Keratinocyte (primary cell): Measurements from ENCODE around the gene SLC51A. TPM values are rescaled to one million over a fixed set of nuclear protein-coding genes. Genes with fewer than 3 reads are reported as not detected.
A peak's percentile ranks its signal among the peaks of the same experiment; 100 is the strongest.

Source experiments
- DNase-seq: peaks from one replicate; pipeline ENCODE4 v3.0.0-alpha.2; 2011; ENCODE audit warnings: low read depth, missing footprints, low spot score
- FAIRE-seq: peaks from 2 replicates; lab custom pipeline; 2011; peaks lifted over from hg19 to GRCh38; lab: Jason Lieb, UNC
- H2AFZ ChIP-seq: 2 replicates; pipeline ENCODE4 v1.6.0; 2012; ENCODE audit warnings: low read length, control low read depth, inconsistent platforms; ENCODE audit not compliant: control insufficient read depth
- H3K27ac ChIP-seq: 2 replicates; pipeline ENCODE4 v1.5.1; 2011; ENCODE audit warnings: low read length; ENCODE audit not compliant: control insufficient read depth, insufficient read depth
- H3K27me3 ChIP-seq: 3 replicates; pipeline ENCODE4 v1.6.0; 2011; ENCODE audit warnings: low read length; ENCODE audit not compliant: control insufficient read depth, insufficient read depth; ENCODE audit errors: extremely low read depth
- H3K36me3 ChIP-seq, 2 experiments: 2 replicates in 1 of 2; 3 replicates in 1 of 2; pipeline ENCODE4 v1.5.1; 2011; ENCODE audit warnings: low read length in 2 of 2, mild to moderate bottlenecking in 1 of 2; ENCODE audit not compliant: control insufficient read depth in 2 of 2, insufficient read depth in 2 of 2; ENCODE audit errors: extremely low read depth in 1 of 2
- H3K4me1 ChIP-seq: 3 replicates; pipeline ENCODE4 v1.5.1; 2011; ENCODE audit warnings: low read length; ENCODE audit not compliant: control insufficient read depth, insufficient read depth; ENCODE audit errors: extremely low read depth
- H3K4me2 ChIP-seq: 3 replicates; pipeline ENCODE4 v1.6.0; 2011; ENCODE audit warnings: low read depth, low read length; ENCODE audit not compliant: control insufficient read depth, insufficient read depth; ENCODE audit errors: extremely low read depth
- H3K4me3 ChIP-seq, 3 experiments: fragments of 200-600 bp in 1 of 3; sonication (generic) in 1 of 3; 2 replicates in 2 of 3; 3 replicates in 1 of 3; pipeline ENCODE4 v1.5.1; 2011 to 2016; ENCODE audit warnings: low read length in 3 of 3, mild to moderate bottlenecking in 3 of 3, control low read depth in 2 of 3, inconsistent platforms in 1 of 3, low read depth in 1 of 3, mixed read lengths in 1 of 3, mixed run types in 1 of 3, moderate library complexity in 1 of 3; ENCODE audit not compliant: control insufficient read depth in 2 of 3, insufficient read depth in 2 of 3; ENCODE audit errors: extremely low read depth in 1 of 3
- H3K79me2 ChIP-seq: 2 replicates; pipeline ENCODE4 v1.6.0; 2012; ENCODE audit warnings: low read length; ENCODE audit not compliant: control insufficient read depth, insufficient read depth
- H3K9ac ChIP-seq: 3 replicates; pipeline ENCODE4 v1.6.0; 2011; ENCODE audit warnings: low read length; ENCODE audit not compliant: control insufficient read depth, insufficient read depth; ENCODE audit errors: extremely low read depth
- H3K9me1 ChIP-seq: 3 replicates; pipeline ENCODE4 v1.6.0; 2011; ENCODE audit warnings: low read length; ENCODE audit not compliant: control insufficient read depth, insufficient read depth; ENCODE audit errors: extremely low read depth
- H3K9me3 ChIP-seq: 2 replicates; pipeline ENCODE4 v1.5.1; 2012; ENCODE audit warnings: low read depth, low read length; ENCODE audit not compliant: control insufficient read depth
- H4K20me1 ChIP-seq: 3 replicates; pipeline ENCODE4 v1.6.0; 2011; ENCODE audit warnings: low read length; ENCODE audit not compliant: control insufficient read depth, insufficient read depth; ENCODE audit errors: extremely low read depth
- EZH2 ChIP-seq: IDR thresholded peaks from one replicate; pipeline ENCODE4 v1.6.1; 2012; ENCODE audit warnings: inconsistent platforms, mild to moderate bottlenecking, low read length, moderate library complexity
- dilution Hi-C: fragments of 300-500 bp; cut with MboI; formaldehyde crosslinking; loops from one replicate; pipeline ENCODE4 v1.7.0; 2020; ENCODE audit warnings: low sequenced_read_pairs; ENCODE audit not compliant: extremely low pct_ligation_motif_present
- polyA plus RNA-seq, 5 experiments: library from polyadenylated mRNA; depleted of rRNA in 3 of 5; stranded (reverse) in 3 of 5; stranded (forward) in 1 of 5; unstranded in 1 of 5; fragments of >200 nt; gene quantifications; 1 replicate in 1 of 5; 2 replicates in 3 of 5; 3 replicates in 1 of 5; pipeline versions ENCODE4 v1.2.1 to v1.2.3, GENCODE V29; 2011 to 2012; ENCODE audit warnings: missing spikeins in 2 of 5, low read depth in 1 of 5, low replicate concordance in 1 of 5
- TF ChIP-seq, protein P1 (sequence below), 3 experiments: IDR thresholded peaks in 1 of 3; conservative IDR thresholded peaks in 1 of 3; optimal IDR thresholded peaks in 1 of 3; 2 replicates in 2 of 3; 3 replicates in 1 of 3; pipeline versions ENCODE3 to v1.5.1; 2011; ENCODE audit warnings: low read length in 3 of 3, mild to moderate bottlenecking in 3 of 3, moderate library complexity in 2 of 3, control low read depth in 1 of 3, inconsistent platforms in 1 of 3; ENCODE audit not compliant: insufficient read depth in 2 of 3; ENCODE audit errors: extremely low read depth in 1 of 3

The SLC51A gene
- polyA plus RNA-seq, 1 donor (not counting 4 experiments of a cell fraction or from before 2014, with no cell fraction given) = not detected

DNA sequence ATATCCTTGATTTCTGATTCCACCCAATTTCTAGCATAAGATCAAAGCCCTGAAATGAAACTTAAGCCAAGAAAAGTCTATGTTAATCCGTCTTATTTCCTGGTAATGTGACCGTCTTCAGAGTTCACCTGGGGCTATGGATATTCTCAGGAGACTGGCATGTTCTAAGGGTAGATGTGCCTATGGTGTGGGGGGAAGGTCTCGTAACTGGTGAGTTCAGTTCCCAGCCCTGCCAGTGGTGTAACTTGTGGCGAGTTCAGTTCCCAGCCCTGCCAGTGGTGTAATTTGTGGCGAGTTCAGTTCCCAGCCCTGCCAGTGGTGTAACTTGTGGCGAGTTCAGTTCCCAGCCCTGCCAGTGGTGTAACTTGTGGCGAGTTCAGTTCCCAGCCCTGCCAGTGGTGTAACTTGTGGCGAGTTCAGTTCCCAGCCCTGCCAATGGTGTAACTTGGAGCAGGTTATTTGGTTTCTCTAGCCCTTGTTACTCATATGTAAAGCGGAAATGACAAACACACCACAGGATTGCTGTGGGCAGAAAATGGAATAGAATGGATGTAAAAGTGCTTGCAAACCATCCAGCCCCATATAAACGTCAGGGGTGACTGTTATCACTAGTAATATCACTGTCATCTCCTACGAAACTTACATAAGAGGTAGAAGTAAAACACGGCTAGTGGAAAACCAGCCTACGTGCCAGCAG is 30.4 kb downstream of the SLC51A start:
- Histone ChIP-seq H3K79me2 (peaks cover 13% of the 10 kb centered on the region), H3K9ac (no peak overlapping the region), H3K36me3 (peaks cover 24 to 28% of the 10 kb centered on the region in 2 experiments), H3K4me2 (no peak overlapping the region), H3K4me1 (no peaks in the 10 kb centered on the region), H3K27ac (no peak overlapping the region), H2AFZ (no peak overlapping the region), H3K4me3 (no peak overlapping the region), H3K9me3 (no peaks in the 10 kb centered on the region), H4K20me1 (no peaks in the 10 kb centered on the region), H3K9me1 (no peaks in the 10 kb centered on the region), H3K27me3 (no peaks in the 10 kb centered on the region)
- TF ChIP-seq EZH2 = no peak
- TF ChIP-seq, protein P1, sequence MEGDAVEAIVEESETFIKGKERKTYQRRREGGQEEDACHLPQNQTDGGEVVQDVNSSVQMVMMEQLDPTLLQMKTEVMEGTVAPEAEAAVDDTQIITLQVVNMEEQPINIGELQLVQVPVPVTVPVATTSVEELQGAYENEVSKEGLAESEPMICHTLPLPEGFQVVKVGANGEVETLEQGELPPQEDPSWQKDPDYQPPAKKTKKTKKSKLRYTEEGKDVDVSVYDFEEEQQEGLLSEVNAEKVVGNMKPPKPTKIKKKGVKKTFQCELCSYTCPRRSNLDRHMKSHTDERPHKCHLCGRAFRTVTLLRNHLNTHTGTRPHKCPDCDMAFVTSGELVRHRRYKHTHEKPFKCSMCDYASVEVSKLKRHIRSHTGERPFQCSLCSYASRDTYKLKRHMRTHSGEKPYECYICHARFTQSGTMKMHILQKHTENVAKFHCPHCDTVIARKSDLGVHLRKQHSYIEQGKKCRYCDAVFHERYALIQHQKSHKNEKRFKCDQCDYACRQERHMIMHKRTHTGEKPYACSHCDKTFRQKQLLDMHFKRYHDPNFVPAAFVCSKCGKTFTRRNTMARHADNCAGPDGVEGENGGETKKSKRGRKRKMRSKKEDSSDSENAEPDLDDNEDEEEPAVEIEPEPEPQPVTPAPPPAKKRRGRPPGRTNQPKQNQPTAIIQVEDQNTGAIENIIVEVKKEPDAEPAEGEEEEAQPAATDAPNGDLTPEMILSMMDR (optimal IDR thresholded peaks at IDR 0.05 in 1 of 3, IDR thresholded peaks at IDR 0.05 in 1 of 3, conservative IDR thresholded peaks at IDR 0.05 in 1 of 3; ENCODE audit: extremely low read depth in 1 of 3, insufficient read depth in 2 of 3, low read length in 3 of 3) = no peak
- FAIRE-seq (no peak), DNase-seq (peak; percentile 83)
- dilution Hi-C loops = no loop called here

DNA sequence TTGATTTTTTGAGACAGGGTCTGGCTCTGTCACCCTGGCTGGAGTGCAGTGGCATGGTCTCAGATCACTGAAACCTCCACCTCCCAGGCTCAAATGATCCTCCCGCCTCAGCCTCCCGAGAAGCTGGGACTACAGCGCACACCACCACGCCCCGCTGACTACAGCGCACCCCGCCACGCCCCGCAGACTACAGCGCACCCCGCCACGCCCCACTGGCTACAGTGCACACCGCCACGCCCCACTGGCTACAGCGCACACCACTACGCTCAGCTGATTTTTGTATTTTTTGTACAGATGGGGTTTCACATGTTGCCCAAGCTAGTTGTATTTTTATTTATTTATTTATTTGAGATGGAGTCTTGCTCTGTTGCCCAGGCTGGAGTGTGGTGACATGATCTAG is 35.6 kb downstream of the SLC51A start:
- DNase-seq = no peak
- peaks cover 16 to 24% of the 10 kb centered on the region in 2 experiments for H3K36me3 ChIP-seq
- no peaks in the 10 kb centered on the region for H3K9me3 ChIP-seq
- H3K4me2 ChIP-seq = no peak overlapping the region
- no peak for TF ChIP-seq EZH2
- TF ChIP-seq, protein P1 (optimal IDR thresholded peaks at IDR 0.05 in 1 of 3, IDR thresholded peaks at IDR 0.05 in 1 of 3, conservative IDR thresholded peaks at IDR 0.05 in 1 of 3; ENCODE audit: extremely low read depth in 1 of 3, insufficient read depth in 2 of 3, low read length in 3 of 3) = no peak
- no peak overlapping the region for H2AFZ ChIP-seq
- H3K27me3 ChIP-seq = no peaks in the 10 kb centered on the region
- FAIRE-seq = no peak
- H3K27ac ChIP-seq = no peak overlapping the region
- no peaks in the 10 kb centered on the region for H4K20me1 ChIP-seq
- no peaks in the 10 kb centered on the region for H3K9me1 ChIP-seq
- H3K4me1 ChIP-seq = no peaks in the 10 kb centered on the region
- dilution Hi-C loops = loop anchor here (25.0 kb wide), 1 partner anchor 260 kb away; the partner anchor contains the start of genes RNF168 and SMCO1
- H3K9ac ChIP-seq = no peak overlapping the region
- H3K79me2 ChIP-seq = peaks cover 20% of the 10 kb centered on the region
- no peak overlapping the region for H3K4me3 ChIP-seq
